Mucosa of descending colon (tissue), 3 donors: ENCODE data around the gene RIBC2. TPM values are rescaled to one million over a fixed set of nuclear protein-coding genes. Genes with fewer than 3 reads are reported as not detected.
"Not testable (repeated sequence)": the region's sequence is repeated elsewhere in the genome, so short reads cannot be mapped to it uniquely, and the experiment has no call there.

Experiments
- ATAC-seq: fragments of 200-7000 bp; cut with Tn5 transposase; one replicate; pipeline ENCODE4 v1.9.1; 2020; ENCODE audit warnings: mild to moderate bottlenecking, moderate library complexity
- DNase-seq, 3 donors: peaks; one replicate each; pipeline ENCODE4 v3.0.0-alpha.2; 2020
- H3K36me3 ChIP-seq: fragments of 200-600 bp; one replicate; pipeline ENCODE4 v1.8.0; 2021; ENCODE audit warnings: low read depth, mild to moderate bottlenecking
- H3K4me1 ChIP-seq: fragments of 200-600 bp; one replicate; pipeline ENCODE4 v1.8.0; 2021; ENCODE audit warnings: low read depth, mild to moderate bottlenecking
- H3K4me3 ChIP-seq: fragments of 200-600 bp; one replicate; pipeline ENCODE4 v1.8.0; 2021; ENCODE audit warnings: mild to moderate bottlenecking
- H3K9me3 ChIP-seq: fragments of 200-600 bp; one replicate; pipeline ENCODE4 v1.8.0; 2021; ENCODE audit warnings: mild to moderate bottlenecking
- CTCF ChIP-seq: fragments of 200-600 bp; IDR thresholded peaks from one replicate; pipeline ENCODE4 v1.8.0; 2022; ENCODE audit warnings: antibody characterized with exemption, mild to moderate bottlenecking
- intact Hi-C, 2 donors: fragments of 100-400 bp; cut with DNase I in 1 of 2; cut with micrococcal nuclease in 1 of 2; formaldehyde crosslinking; loops; one replicate each; pipeline versions ENCODE4 v1.11.0 to v1.11.1; 2022; cut with DNase I, micrococcal nuclease
- total RNA-seq, 3 donors: library from RNA; stranded (reverse); fragmentation: NEBNext Ultra II Directional in 2 of 3; extraction: Animal tissue kit (Norgen Biotek cat#: 25700) in 2 of 3; gene quantifications; one replicate each; pipeline versions ENCODE4 v1.2.1 to v1.2.4, GENCODE V29; 2021 to 2023
- donor health status: DM: no; HTN: no; CAD: no; lungs with moderate emphysema.
- donor health status: DM: no; HTN: no; CAD: no.
- donor health status: DM: no; HTN: yes; CAD: no.

The RIBC2 gene
- total RNA-seq, 3 donors from 2014 or later = 0.41 to 2.6 (median 1.6) TPM

GRCh38 chr22:45458532-45458931, 45.0 kb downstream of the RIBC2 start:
- no peak for TF ChIP-seq CTCF
- Histone ChIP-seq H3K4me1 (no peaks in the 10 kb centered on the region), H3K4me3 (no peak overlapping the region), H3K36me3 (no peaks in the 10 kb centered on the region), H3K9me3 (no peaks in the 10 kb centered on the region)
- ATAC-seq = no peak
- DNase-seq = no peak
- intact Hi-C loops = no loop called here

GRCh38 chr22:45459235-45459634, 45.7 kb downstream of the RIBC2 start:
- ATAC-seq (no peak), DNase-seq (no peak)
- no peaks in the 10 kb centered on the region for H3K36me3 ChIP-seq
- TF ChIP-seq CTCF = no peak
- no peak overlapping the region for H3K4me3 ChIP-seq
- intact Hi-C loops = no loop called here
- H3K9me3 ChIP-seq = no peaks in the 10 kb centered on the region
- no peaks in the 10 kb centered on the region for H3K4me1 ChIP-seq

GRCh38 chr22:45460288-45461109, 47.0 kb downstream of the RIBC2 start:
- no peak for TF ChIP-seq CTCF
- peak; percentile 32 to 58 (median 33) for DNase-seq
- no peaks in the 10 kb centered on the region for H3K9me3 ChIP-seq
- H3K4me3 ChIP-seq = no peak overlapping the region
- ATAC-seq = peak; percentile 66
- no peaks in the 10 kb centered on the region for H3K4me1 ChIP-seq
- intact Hi-C loops = no loop called here
- no peaks in the 10 kb centered on the region for H3K36me3 ChIP-seq

GRCh38 chr22:45462034-45462655, 48.7 kb downstream of the RIBC2 start:
- ATAC-seq (no peak), DNase-seq (no peak)
- Histone ChIP-seq H3K4me1 (no peaks in the 10 kb centered on the region), H3K4me3 (no peak overlapping the region), H3K36me3 (no peaks in the 10 kb centered on the region), H3K9me3 (no peaks in the 10 kb centered on the region)
- intact Hi-C loops = no loop called here
- no peak for TF ChIP-seq CTCF

- H3K36me3 ChIP-seq, DNase-seq, H3K9me3 ChIP-seq, H3K4me3 ChIP-seq, ATAC-seq, intact Hi-C loops, H3K4me1 ChIP-seq: not testable (repeated sequence)
These were observed 50.2 kb downstream of the RIBC2 start for GRCh38 chr22:45463691-45464090.

- H3K4me1 ChIP-seq = no peaks in the 10 kb centered on the region
- H3K36me3 ChIP-seq = no peaks in the 10 kb centered on the region
- no peak for TF ChIP-seq CTCF
- H3K9me3 ChIP-seq = no peaks in the 10 kb centered on the region
- DNase-seq = no peak
- no peak overlapping the region for H3K4me3 ChIP-seq
- no peak for ATAC-seq
- intact Hi-C loops = no loop called here
These were observed 52.1 kb downstream of the RIBC2 start for GRCh38 chr22:45465633-45466032.
